HG03159 (cell line): Measurements from ENCODE around the gene ZMYND12.
A peak's percentile ranks its signal among the peaks of the same experiment; 100 is the strongest.

ENCODE experiments used
- ATAC-seq: cut with Tn5 transposase; IDR thresholded peaks from one replicate; pipeline ENCODE4 v1.9.1; 2021; ENCODE audit warnings: mild to moderate bottlenecking, moderate library complexity; ENCODE audit not compliant: unreplicated experiment

Gene ZMYND12

GRCh38 chr1:42399315-42400100, 56.3 kb downstream of the ZMYND12 start:
- no peak for ATAC-seq

GRCh38 chr1:42392967-42393848, 62.6 kb downstream of the ZMYND12 start:
- no peak for ATAC-seq

GRCh38 chr1:42392255-42392654, 63.6 kb downstream of the ZMYND12 start:
- ATAC-seq: no peak

- ATAC-seq: no peak
These were observed 69.8 kb downstream of the ZMYND12 start for GRCh38 chr1:42386051-42386450.

- ATAC-seq: no peak
These were observed 70.5 kb downstream of the ZMYND12 start for GRCh38 chr1:42385283-42385682.

- no peak for ATAC-seq
These were observed 74.5 kb downstream of the ZMYND12 start for GRCh38 chr1:42381280-42381673.

GRCh38 chr1:42380586-42381279, 75.1 kb downstream of the ZMYND12 start, which contains the start of gene RIMKLA:
Gene RIMKLA, plus strand, starts transcription at chr1:42380792. Its CDS starts 143 bp downstream, at chr1:42380935.
- peak; percentile 82 for ATAC-seq
